ENCODE results near the gene VEGFA.

Gene VEGFA

GRCh38 chr6:43830775-43831174 is 60.8 kb downstream of the VEGFA start:
- no peak for TF ChIP-seq CTCF (IDR thresholded peaks at IDR 0.05; ENCODE audit: low read depth, low read length)
- DNase-seq (ENCODE audit: extremely low read depth, low read depth): no peak

GRCh38 chr6:43831191-43831590 is 61.2 kb downstream of the VEGFA start:
- no peak for TF ChIP-seq CTCF (IDR thresholded peaks at IDR 0.05; ENCODE audit: low read depth, low read length)
- DNase-seq (ENCODE audit: extremely low read depth, low read depth): no peak

- no peak for TF ChIP-seq CTCF (IDR thresholded peaks at IDR 0.05; ENCODE audit: low read depth, low read length)
- DNase-seq (ENCODE audit: extremely low read depth, low read depth): no peak
Observed at GRCh38 chr6:43833223-43833995, 63.4 kb downstream of the VEGFA start.

GRCh38 chr6:43833996-43834390 is 64.0 kb downstream of the VEGFA start:
- DNase-seq (ENCODE audit: extremely low read depth, low read depth): no peak
- no peak for TF ChIP-seq CTCF (IDR thresholded peaks at IDR 0.05; ENCODE audit: low read depth, low read length)

- TF ChIP-seq CTCF (IDR thresholded peaks at IDR 0.05; ENCODE audit: low read depth, low read length): no peak
Observed at GRCh38 chr6:43834528-43835155, 64.6 kb downstream of the VEGFA start.

GRCh38 chr6:43835872-43836419 is 65.9 kb downstream of the VEGFA start:
- no peak for TF ChIP-seq CTCF (IDR thresholded peaks at IDR 0.05; ENCODE audit: low read depth, low read length)
- no peak for DNase-seq (ENCODE audit: extremely low read depth, low read depth)

More at GRCh38 chr6:43834528-43835155, 64.6 kb downstream of the VEGFA start:
- no peak for DNase-seq (ENCODE audit: extremely low read depth, low read depth)

Measured in AG09319 (cell line).